Fibroblast of skin of abdomen (primary cell): ENCODE data around the gene CCDC187.

Experiments
- DNase-seq: peaks from one replicate; pipeline ENCODE4 v3.0.0-alpha.2; 2013

Gene CCDC187

GRCh38 chr9:136222906-136223285 is 81.0 kb downstream of the CCDC187 start:
- no peak for DNase-seq

- DNase-seq, result no peak
Measured at GRCh38 chr9:136222166-136222905, 81.6 kb downstream of the CCDC187 start.

GRCh38 chr9:136220017-136220729 is 83.7 kb downstream of the CCDC187 start:
- peak; percentile 16 for DNase-seq

- peak; percentile 58 for DNase-seq
Measured at GRCh38 chr9:136219276-136219675, 84.6 kb downstream of the CCDC187 start.

- no peak for DNase-seq
Measured at GRCh38 chr9:136218673-136219072, 85.2 kb downstream of the CCDC187 start.

- no peak for DNase-seq
Measured at GRCh38 chr9:136218271-136218670, 85.6 kb downstream of the CCDC187 start.

- no peak for DNase-seq
Measured at GRCh38 chr9:136216541-136217244, 87.2 kb downstream of the CCDC187 start.

GRCh38 chr9:136213733-136214132 is 90.2 kb downstream of the CCDC187 start:
- no peak for DNase-seq

- DNase-seq, result no peak
Measured at GRCh38 chr9:136212345-136212950, 91.4 kb downstream of the CCDC187 start.

GRCh38 chr9:136211441-136212344 is 92.2 kb downstream of the CCDC187 start:
- no peak for DNase-seq

- no peak for DNase-seq
Measured at GRCh38 chr9:136211006-136211405, 92.9 kb downstream of the CCDC187 start.

- no peak for DNase-seq
Measured at GRCh38 chr9:136210276-136210675, 93.6 kb downstream of the CCDC187 start.

GRCh38 chr9:136209786-136210185 is 94.1 kb downstream of the CCDC187 start:
- DNase-seq, result no peak

GRCh38 chr9:136209232-136209631 is 94.7 kb downstream of the CCDC187 start:
- DNase-seq, result no peak

- no peak for DNase-seq
Measured at GRCh38 chr9:136208675-136209074, 95.2 kb downstream of the CCDC187 start.

- DNase-seq, result no peak
Measured at GRCh38 chr9:136207616-136208015, 96.3 kb downstream of the CCDC187 start.

GRCh38 chr9:136206602-136207275 is 97.2 kb downstream of the CCDC187 start:
- DNase-seq, result no peak

- no peak for DNase-seq
Measured at GRCh38 chr9:136205707-136205992, 98.2 kb downstream of the CCDC187 start.

- DNase-seq, result no peak
Measured at GRCh38 chr9:136204838-136205706, 98.8 kb downstream of the CCDC187 start, which contains the start of gene LHX3. LHX3 (minus strand) TSS chr9:136205128; CDS start chr9:136205012, 116 bp downstream.

GRCh38 chr9:136204145-136204805 is 99.6 kb downstream of the CCDC187 start:
- DNase-seq, result no peak
